Measurements from ENCODE around the gene RRP8. TPM values are rescaled to one million over a fixed set of nuclear protein-coding genes. Genes with fewer than 3 reads are reported as not detected.

Gene RRP8
- total RNA-seq, 2 experiments from 2014 or later: 44.9 to 48.0 TPM

DNA sequence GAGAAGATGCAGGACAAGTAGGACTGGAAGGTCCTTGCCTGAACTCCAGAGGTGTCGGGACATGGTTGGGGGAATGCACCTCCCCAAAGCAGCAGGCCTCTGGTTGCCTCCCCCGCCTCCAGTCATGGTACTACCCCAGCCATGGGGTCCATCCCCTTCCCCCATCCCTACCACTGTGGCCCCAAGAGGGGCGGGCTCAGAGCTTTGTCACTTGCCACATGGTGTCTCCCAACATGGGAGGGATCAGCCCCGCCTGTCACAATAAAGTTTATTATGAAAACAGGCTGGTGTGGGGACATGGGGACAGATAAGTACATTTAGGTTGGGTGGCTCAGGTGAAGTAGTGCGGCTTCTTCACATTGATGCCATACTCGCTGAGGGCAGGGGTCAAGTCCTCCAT lies 7.2 kb upstream of the RRP8 start:
- ChIA-PET POLR2A (no interaction called here), CTCF (interaction anchor here (1.4 to 2.4 kb wide), 2 partner anchors 8 to 73 kb away, joined by 5 to 6 read pairs; partner anchors contain the start of genes MRPL17 and TPP1)

DNA sequence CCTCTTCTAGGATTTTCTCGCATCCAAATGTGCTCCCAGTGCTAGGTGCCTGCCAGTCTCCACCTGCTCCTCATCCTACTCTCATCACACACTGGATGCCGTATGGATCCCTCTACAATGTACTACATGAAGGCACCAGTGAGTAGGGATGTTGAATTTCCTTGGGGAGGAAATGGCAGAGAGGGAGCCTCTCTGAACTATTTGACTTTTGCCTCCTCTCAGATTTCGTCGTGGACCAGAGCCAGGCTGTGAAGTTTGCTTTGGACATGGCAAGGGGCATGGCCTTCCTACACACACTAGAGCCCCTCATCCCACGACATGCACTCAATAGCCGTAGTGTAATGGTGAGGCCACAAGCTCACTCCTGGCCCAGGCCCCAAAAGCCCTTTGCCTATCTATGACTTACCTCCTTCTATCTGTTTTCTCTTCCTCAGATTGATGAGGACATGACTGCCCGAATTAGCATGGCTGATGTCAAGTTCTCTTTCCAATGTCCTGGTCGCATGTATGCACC lies 6.1 kb upstream of the RRP8 start:
- POLR2A ChIA-PET: interaction anchor here (3.0 kb wide), 1 partner anchor 9 kb away, joined by 16 read pairs; the partner anchor contains the start of gene TPP1
- CTCF ChIA-PET: no interaction called here

DNA sequence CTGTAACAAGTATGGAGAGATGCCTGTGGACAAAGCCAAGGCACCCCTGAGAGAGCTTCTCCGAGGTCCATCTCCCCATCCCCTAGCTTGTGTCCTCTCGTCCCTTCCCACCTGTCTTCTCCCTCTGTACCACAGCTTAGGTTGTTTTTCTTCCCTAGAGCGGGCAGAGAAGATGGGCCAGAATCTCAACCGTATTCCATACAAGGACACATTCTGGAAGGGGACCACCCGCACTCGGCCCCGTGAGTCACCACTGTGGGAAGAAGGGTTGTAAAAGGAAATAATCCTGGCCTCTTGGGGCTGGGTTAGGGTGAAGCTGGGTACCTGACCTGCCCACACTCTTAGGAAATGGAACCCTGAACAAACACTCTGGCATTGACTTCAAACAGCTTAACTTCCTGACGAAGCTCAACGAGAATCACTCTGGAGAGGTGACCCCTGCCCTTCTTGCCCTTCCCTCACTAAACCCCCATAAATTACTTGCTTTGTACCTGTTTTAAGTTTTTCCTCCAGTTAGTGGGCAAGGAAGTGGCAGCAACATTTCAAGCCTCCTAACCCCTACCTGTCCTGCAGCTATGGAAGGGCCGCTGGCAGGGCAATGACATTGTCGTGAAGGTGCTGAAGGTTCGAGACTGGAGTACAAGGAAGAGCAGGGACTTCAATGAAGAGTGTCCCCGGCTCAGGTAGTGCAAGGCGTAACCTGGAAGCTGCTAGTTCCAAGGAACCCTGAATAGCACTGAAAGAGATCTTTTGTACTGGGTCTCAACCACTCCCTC lies 5.5 kb upstream of the RRP8 start:
- CTCF ChIA-PET: no interaction called here
- POLR2A ChIA-PET: interaction anchor here (3.0 kb wide), 1 partner anchor 10 kb away, joined by 16 read pairs; the partner anchor contains the start of gene TPP1

DNA sequence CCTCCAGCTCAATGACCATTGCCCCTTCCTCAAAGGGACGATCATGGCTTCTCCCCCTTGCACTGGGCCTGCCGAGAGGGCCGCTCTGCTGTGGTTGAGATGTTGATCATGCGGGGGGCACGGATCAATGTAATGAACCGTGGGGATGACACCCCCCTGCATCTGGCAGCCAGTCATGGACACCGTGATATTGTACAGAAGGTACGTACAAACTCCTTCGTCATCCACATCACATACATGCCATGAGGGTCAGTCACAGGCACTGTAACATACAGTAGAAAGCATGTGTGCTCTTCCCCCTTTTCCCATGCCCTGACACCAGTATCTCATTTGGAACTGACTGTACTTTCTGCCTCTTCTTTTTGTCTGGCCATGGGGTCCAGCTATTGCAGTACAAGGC lies 4.6 kb upstream of the RRP8 start:
- POLR2A ChIA-PET: interaction anchor here (3.0 kb wide), 1 partner anchor 11 kb away, joined by 16 read pairs; the partner anchor contains the start of gene TPP1
- CTCF ChIA-PET: interaction anchor here (0.6 to 1.5 kb wide), 3 partner anchors 11 to 130 kb away, joined by 3 to 4 read pairs (median 4); partner anchors contain the start of gene TPP1

DNA sequence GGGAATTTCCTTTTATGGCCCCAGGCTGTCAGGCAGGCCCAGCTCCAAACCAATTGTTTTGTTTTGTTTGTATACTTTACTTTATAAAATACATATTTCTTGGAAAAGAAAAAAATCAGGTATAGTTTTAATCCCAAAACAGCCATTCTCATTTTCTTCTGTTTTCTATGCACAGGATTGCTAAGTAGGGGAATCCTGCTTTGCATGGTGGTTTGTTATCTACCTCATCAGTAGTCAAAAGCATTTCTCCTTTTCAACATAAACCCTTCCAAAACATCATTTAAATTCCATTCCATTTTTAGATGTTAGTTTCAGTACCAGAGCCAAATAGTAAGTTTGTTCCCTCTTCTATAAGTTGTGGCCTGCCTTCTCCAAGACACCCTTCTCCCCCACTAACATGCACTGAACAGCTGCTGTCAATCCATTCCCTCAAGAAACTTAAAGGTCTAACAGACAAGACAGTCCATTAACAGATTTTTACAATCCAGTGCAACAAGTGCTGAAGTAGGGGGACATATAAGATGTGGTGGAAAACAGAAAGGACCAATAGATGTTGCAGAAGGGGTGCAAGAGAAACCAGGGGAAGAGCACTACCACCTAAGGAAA lies 3.9 kb upstream of the RRP8 start:
- POLR2A ChIA-PET: interaction anchor here (3.0 kb wide), 1 partner anchor 12 kb away, joined by 16 read pairs; the partner anchor contains the start of gene TPP1
- CTCF ChIA-PET: interaction anchor here (0.6 to 1.5 kb wide), 5 partner anchors 11 to 130 kb away, joined by 3 to 4 read pairs (median 3); partner anchors contain the start of gene TPP1

DNA sequence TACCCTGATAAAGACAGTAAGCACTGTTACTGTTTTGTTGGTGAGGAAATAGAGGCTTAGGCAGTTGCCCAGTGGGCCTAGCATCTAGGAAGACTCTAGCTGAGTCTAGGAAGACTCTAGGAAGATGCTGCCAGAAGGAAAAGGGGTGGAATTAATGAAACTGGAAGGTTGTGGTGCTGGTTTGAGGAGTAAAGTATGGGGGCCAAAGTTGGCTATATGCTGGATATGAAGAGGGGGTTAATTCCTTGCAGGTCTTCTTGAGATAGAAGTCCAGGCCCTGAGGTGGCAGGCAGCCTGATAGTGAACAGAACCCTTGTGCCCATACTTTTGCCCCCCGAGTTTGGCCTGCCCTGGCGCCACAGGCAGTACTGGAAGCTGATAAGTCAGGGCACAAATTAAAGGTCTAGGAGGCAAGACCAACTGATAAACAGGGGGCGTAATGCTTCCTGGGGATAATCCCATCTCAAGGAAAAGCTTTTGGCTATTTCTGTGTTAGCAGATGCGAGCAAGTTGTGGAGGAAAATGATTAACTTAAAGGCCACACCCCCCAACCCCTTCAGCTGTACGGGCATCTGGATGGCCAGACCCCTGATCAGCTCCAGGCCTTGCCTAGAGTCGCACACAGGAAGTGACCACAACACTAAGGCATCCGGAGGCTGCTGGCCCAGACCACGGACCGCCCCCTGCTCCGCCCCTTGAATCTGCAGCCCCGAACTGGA lies 3.2 kb upstream of the RRP8 start:
- POLR2A ChIA-PET: interaction anchor here (3.0 kb wide), 1 partner anchor 12 kb away, joined by 16 read pairs; the partner anchor contains the start of gene TPP1
- CTCF ChIA-PET: interaction anchor here (0.9 to 1.5 kb wide), 3 partner anchors 11 to 41 kb away, joined by 3 to 4 read pairs (median 3); partner anchors contain the start of gene TPP1

- ChIA-PET POLR2A (interaction anchor here (0.9 to 1.7 kb wide), 4 partner anchors 13 to 124 kb away, joined by 3 to 8 read pairs (median 6); partner anchors contain the start of genes ARFIP2, MRPL17, TIMM10B and TPP1), CTCF (interaction anchor here (0.8 to 2.0 kb wide), 10 partner anchors 8 to 150 kb away, joined by 3 to 11 read pairs (median 4); partner anchors contain the start of genes MRPL17, TAF10 and TPP1)
These were observed 1.4 kb upstream of the RRP8 start for GRCh38 chr11:6604790-6605189.

- POLR2A ChIA-PET: interaction anchor here (0.7 to 1.7 kb wide), 5 partner anchors 14 to 123 kb away, joined by 3 to 8 read pairs (median 6); partner anchors contain the start of genes ARFIP2, MRPL17, TIMM10B and TPP1
- CTCF ChIA-PET: interaction anchor here (0.8 to 2.0 kb wide), 10 partner anchors 8 to 151 kb away, joined by 3 to 11 read pairs (median 4); partner anchors contain the start of genes MRPL17, TAF10 and TPP1
These were observed 738 bp upstream of the RRP8 start for GRCh38 chr11:6604081-6604626.

DNA sequence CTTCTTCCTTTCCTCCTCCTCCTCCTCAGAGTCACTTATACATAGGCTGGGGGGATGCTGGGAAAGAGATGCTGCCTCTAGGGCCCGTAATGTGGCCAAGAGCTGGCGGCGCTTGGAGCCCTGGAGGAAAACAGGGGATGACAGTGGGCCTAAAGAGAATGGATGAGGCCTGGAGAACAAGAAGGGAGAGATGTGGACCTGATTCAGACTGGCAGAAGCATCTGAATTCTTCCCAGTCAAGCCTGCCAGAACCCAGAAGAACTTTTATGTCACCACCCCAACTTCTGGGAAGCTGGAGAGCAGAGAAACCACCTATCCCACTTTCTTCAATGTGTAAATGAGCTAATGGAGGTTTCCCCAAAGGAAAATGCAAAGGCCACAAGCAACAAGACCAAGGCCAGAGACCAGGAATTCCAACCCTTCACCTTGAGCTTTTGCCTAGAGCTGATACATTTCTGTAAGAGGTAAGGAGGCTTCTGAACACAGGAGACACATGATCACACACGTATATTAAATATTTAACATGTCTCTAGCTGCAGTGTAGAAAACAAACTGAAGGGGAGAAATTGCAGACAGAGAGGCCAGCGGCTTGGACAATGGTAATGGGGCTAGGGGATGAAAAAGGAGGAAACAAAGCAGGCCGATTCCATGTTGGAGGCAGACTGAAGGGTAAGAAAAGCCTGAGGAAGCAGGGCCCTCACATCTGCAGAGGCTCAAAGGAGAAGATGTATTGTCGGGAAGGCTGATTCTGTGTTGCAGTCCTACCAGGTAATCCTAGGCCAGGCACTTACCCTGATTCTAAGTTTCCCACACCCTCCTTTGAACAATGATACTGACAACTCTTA lies 1.1 kb downstream of the RRP8 start:
- POLR2A ChIA-PET: interaction anchor here (1.8 kb wide), 1 partner anchor 10 kb away, joined by 5 read pairs; the partner anchor contains the start of gene TAF10
- CTCF ChIA-PET: no interaction called here

GRCh38 chr11:6601041-6601461 lies 2.4 kb downstream of the RRP8 start:
- ChIA-PET POLR2A (no interaction called here), CTCF (no interaction called here)

GRCh38 chr11:6599881-6600390 lies 3.5 kb downstream of the RRP8 start:
- POLR2A ChIA-PET: no interaction called here
- CTCF ChIA-PET: interaction anchor here (2.4 kb wide), 1 partner anchor 156 kb away, joined by 8 read pairs; no protein-coding TSS in a partner anchor

GRCh38 chr11:6599449-6599848 lies 4.0 kb downstream of the RRP8 start:
- ChIA-PET CTCF (interaction anchor here (2.4 kb wide), 1 partner anchor 157 kb away, joined by 8 read pairs; no protein-coding TSS in a partner anchor), POLR2A (no interaction called here)

DNA sequence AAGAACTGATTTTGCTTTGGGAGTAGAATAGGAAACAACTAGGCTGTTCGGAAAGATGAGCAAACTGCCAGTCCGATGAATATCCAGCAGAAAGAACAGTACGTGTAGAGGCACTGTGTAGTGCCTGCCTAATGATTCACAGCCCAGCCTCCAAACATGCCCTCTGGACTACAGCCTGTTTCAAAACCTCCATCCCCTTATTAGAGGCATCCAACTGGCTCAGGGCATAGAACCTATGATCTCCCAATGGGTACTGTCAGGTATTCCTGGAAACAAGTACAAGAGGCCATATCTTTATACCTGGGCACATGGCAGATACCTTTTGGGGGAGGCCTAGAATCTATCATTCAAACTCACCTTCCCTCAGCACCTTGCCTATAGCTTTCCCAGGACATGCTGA lies 4.9 kb downstream of the RRP8 start:
- POLR2A ChIA-PET: no interaction called here

GRCh38 chr11:6596239-6596877 lies 7.1 kb downstream of the RRP8 start:
- ChIA-PET POLR2A (no interaction called here), CTCF (interaction anchor here (0.6 to 1.2 kb wide), 2 partner anchors 8 to 180 kb away, joined by 3 to 4 read pairs; no protein-coding TSS in a partner anchor)

More for the DNA sequence above, 4.9 kb downstream of the RRP8 start:
- CTCF ChIA-PET: interaction anchor here (2.4 kb wide), 1 partner anchor 158 kb away, joined by 8 read pairs; no protein-coding TSS in a partner anchor

- ChIA-PET CTCF (interaction anchor here (0.7 to 1.8 kb wide), 2 partner anchors 25 to 86 kb away, joined by 3 to 4 read pairs; partner anchors contain the start of gene TPP1), POLR2A (no interaction called here)
These were observed 9.2 kb downstream of the RRP8 start for GRCh38 chr11:6594142-6594768.

DNA sequence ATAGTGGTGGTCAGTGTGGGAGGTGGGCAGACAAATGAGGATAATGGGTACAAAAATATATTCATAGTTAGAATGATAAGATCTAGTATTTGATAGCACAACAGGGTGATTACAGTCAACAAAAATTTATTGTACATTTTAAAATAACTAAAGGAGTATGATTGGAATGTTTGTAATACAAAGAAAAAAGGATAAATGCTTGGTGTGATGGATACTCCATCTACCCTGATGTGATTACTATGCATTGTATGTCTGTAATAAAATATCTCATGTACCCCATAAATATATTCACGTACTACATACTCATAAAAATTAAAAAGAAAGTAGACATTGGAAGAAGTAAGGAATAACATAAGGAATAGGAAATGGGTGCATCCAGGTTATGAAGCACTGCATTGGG lies 15.4 kb downstream of the RRP8 start:
- CTCF ChIA-PET: no interaction called here

More for the DNA sequence above, 15.4 kb downstream of the RRP8 start:
- POLR2A ChIA-PET: no interaction called here

Data from activated CD8-positive, alpha-beta memory T cell treated with anti-CD3 and anti-CD28 coated beads for 36 hours (primary cell).